ENCODE measurements around the gene ENTREP1.

DNA sequence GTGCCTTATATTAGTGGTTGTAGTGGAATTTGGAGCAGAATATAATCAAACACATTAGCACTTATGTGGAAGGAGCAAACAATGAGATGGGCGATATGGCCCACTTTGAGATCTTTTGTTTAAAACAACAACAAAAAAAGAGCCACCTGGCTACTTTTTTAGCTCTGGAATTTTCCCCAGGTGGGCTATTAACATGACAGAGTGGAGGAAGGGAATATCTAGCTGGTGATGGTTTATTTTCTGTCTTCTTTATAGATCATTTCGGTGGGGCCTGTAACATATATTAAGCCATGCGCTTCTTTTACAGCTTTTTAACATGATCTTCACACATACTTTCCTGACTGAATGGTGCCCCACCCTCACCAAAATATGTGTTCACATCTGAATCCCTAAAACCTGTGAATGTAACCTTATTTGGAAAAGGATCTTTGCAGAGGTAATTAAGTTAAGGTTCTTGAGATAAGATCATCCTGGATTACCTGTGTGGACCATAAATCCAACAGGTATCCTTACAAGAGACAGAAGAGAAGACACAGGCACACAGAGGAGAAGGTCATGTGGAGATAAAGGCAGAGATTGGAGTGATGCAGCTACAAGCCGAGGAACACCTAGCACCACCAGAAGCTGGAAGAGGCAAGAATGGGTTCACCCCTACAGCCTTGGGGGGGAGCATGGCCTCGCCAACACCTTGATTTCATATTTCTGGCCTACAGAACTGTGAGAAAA lies 16.6 kb upstream of the ENTREP1 start:
- TF ChIP-seq, protein P1, sequence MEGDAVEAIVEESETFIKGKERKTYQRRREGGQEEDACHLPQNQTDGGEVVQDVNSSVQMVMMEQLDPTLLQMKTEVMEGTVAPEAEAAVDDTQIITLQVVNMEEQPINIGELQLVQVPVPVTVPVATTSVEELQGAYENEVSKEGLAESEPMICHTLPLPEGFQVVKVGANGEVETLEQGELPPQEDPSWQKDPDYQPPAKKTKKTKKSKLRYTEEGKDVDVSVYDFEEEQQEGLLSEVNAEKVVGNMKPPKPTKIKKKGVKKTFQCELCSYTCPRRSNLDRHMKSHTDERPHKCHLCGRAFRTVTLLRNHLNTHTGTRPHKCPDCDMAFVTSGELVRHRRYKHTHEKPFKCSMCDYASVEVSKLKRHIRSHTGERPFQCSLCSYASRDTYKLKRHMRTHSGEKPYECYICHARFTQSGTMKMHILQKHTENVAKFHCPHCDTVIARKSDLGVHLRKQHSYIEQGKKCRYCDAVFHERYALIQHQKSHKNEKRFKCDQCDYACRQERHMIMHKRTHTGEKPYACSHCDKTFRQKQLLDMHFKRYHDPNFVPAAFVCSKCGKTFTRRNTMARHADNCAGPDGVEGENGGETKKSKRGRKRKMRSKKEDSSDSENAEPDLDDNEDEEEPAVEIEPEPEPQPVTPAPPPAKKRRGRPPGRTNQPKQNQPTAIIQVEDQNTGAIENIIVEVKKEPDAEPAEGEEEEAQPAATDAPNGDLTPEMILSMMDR (IDR thresholded peaks at IDR 0.05), result no peak
- TF ChIP-seq POLR2A (IDR thresholded peaks at IDR 0.05), result no peak
